Inflammatory macrophage (primary cell): ENCODE results near the gene KAZN.
A peak's percentile ranks its signal among the peaks of the same experiment; 100 is the strongest.
"Not testable (repeated sequence)": the region's sequence is repeated elsewhere in the genome, so short reads cannot be mapped to it uniquely, and the experiment has no call there.

Source experiments
- DNase-seq, 2 donors: peaks; one replicate each; pipeline ENCODE4 v3.0.0-alpha.2; 2020 to 2022

Gene KAZN

DNA sequence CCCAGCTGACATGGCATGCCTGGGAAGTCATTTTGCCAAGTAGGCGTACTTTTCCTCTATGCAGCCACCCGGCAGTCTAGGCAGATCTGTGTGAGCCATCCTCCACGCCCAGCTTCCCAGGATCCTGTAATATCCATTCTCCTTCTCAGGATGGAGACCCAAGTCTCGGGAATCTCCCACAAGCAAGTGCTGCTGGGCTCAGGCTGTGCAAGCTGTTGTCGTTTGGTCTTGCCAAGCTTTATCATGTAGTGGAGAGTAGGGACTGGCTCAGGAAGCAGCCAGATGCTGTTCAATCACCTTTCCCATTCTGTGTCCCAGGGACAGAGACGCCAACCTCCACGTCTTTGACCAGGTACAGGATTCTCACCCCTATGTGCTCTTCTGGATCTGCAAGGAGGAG lies 363.9 kb downstream of the KAZN start:
- DNase-seq, result no peak

GRCh38 chr1:14963791-14964710 lies 365.6 kb downstream of the KAZN start:
- DNase-seq, result not testable (repeated sequence)

DNA sequence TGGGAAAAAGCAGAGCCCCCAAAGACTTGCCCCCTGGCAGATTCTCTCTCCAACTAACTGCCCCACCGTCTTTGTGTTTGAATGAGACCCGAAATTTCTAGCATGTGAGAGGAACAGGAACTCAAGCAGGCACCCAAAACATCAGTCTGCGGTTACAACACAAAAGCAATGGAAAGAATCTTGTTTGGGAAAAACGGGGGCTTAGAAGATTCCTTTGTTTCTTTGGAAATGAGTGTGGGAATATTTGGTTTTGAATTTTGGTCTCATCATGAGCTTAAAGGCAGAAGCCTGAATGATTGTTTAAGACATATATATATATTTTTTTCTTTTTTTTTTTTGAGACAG lies 366.2 kb downstream of the KAZN start:
- DNase-seq, result no peak

DNA sequence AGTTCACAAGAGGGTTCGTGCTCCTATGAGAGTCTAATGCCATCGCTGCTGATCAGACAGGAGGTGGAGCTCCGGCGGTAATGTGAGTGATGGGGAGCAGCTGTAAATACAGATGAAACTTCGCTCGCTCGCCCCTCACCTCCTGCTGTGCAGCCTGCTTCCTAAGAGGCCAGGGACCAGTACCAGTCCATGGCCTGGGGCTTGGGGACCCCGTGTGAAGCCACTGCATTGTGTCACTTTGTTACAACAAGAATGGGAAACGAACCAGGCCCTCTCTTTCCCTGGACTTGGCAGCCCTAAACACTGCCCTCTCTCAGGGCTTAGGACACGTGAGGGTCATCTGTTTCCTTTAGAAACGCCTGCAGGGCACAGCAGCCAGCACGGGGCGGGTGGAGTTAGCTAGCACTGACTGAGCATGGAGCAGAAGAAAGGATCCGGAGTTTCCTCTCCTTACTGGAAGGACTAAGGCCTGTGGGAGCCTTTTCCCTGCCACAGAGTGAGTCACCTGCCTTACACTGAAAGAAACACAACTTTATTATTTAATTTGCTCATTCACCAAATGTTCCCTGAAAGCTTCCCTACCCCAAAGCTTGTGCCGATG lies 369.9 kb downstream of the KAZN start:
- no peak for DNase-seq

DNA sequence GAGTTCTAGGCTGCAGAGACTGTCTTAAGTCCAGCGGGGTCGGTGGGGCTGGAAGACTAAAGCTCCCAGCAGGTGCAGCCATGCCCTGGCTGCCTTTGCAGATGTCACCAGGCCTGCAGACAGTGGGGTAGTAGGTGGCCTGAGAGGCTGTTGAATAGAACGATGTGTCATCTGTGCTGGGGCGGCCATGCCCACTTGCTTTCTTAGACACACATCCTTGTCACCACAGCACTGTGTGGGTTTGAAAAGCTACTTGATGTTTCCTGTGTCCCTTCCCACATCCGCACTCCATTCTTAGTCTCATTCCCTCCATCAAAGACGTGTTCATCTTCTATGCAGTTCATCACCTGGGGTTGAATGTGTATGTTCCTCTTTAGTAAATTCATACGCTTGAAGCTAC lies 370.5 kb downstream of the KAZN start:
- DNase-seq, result peak; percentile 25 to 74

GRCh38 chr1:14970115-14970798 lies 371.8 kb downstream of the KAZN start:
- peak; percentile 45 to 74 for DNase-seq

DNA sequence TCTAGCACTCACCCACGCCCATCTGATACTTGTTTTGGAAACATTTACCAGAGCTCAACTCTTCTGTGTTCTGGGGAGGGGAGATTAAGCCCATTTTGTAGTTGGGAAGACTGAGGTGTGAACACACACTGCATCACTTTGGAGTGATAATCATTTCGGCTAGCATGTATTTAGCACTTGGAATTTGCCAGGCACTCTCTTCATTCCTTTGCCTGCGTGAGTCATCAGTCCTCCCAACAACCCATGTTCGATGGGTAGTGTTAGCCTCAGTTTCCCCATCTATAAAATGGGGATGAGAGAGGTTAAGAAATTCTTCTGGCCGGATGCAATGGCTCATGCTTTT lies 372.3 kb downstream of the KAZN start:
- no peak for DNase-seq

GRCh38 chr1:14971221-14971620 lies 372.7 kb downstream of the KAZN start:
- no peak for DNase-seq

- no peak for DNase-seq
These were observed 373.6 kb downstream of the KAZN start for GRCh38 chr1:14972107-14972506.

DNA sequence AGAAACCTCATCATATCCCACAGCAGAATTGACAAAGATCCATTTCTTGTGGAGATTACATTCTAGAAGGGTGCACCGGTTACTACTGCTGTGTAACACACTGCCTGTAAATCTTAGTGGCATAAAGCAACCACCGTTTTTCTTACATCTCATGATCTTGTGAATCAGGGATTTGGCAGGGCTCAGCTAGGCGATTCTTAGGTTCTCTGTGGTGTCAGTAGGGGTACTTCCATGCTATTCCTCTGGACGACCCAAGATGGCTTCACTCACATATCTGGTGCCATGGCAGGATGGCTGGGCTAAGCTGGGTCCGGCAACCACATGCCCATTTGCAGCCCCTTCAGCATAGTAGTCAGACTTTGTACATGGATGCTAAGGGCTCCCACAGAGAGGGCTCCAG lies 375.3 kb downstream of the KAZN start:
- no peak for DNase-seq

- DNase-seq, result no peak
These were observed 375.9 kb downstream of the KAZN start for GRCh38 chr1:14974361-14974760.

DNA sequence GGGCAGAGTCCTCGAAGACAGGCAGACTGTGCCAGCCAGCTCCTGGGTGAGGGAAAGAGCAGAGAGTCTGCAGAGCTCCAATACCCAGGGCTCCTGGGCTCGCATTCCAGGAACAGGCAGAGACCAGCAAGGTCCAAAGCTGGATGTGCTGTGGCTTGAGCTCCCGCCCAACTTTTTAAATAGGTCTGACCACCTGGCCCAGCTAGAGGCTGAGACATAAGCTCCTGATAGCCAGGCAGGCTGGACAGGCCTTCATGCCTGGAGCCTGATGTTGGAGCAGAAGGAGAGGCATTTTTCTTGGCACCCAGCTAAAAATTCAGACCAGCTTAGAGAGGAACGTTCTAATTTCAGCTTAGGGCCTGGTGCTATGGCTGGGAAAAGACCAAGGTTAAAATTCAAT lies 376.6 kb downstream of the KAZN start:
- DNase-seq, result no peak

GRCh38 chr1:14976256-14976655 lies 377.8 kb downstream of the KAZN start:
- DNase-seq, result no peak

DNA sequence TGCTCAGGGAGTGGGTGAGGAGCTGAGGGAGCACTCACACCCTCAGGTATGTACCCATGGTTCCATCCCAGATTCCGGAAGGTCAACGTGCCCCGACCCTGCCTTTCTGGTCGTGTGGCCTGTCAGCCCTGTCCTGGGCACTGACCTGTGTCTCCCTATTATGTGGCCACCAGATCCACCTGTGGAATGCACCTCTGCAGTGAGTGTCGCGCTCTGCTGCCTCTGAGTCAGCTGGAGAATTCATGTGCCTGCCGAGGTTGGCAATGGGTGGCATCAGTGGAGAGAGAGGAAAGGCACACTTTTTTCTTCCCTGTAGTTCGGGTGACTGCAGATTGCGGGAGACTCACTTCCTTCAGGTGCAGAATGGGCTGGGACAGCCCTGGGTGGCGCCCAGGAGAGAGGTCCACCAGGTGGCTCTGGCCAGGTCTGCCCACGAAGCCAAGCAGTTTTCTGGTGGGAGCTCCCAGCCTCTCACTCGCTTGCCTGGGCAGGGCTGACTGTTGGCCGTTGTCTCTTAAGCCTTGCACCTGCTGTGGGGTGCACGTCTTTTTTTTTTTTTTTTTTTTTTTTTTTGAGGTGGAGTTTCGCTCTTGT lies 378.9 kb downstream of the KAZN start:
- no peak for DNase-seq

- DNase-seq, result no peak
These were observed 382.2 kb downstream of the KAZN start for GRCh38 chr1:14980621-14981218.

DNA sequence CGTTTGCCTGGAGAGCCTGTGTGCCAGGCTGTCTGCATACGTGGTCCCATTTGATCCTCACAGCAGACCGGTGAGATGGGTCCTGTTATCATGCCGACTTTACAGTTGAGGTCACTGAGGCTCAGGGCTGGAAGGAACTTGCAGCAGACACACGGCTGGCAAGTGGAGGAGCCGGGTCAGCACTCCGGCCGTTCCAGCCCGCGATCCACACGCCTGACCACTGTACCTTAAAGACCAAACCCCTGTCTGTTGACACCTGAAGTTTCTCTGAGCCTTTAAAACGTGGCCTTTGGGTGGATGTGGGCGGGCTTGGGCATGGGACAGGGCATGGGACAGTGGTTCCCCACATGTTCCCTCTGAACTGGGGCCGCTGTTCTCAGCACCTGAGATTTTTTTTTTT lies 383.5 kb downstream of the KAZN start:
- DNase-seq, result no peak

GRCh38 chr1:14983277-14983676 lies 384.8 kb downstream of the KAZN start:
- DNase-seq, result no peak

DNA sequence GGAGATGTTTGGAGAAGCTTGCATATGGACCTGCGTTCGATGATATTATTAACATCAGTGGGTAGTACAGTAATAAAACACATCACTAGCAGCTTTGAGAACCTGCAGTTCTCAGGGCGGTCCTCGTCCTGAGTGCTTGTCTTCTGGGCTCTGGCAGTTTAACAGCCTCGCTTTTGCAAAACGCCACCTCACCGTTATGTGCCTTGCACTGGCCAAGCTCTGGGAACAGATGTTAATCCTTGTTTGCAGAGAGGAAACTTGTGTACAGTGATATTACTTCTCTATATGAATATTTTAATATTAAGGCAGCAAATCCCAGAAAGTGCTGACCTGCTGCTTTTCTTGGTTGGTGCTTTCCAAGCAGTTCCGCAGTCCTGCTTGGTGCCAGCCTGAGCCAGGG lies 387.7 kb downstream of the KAZN start:
- DNase-seq, result no peak

GRCh38 chr1:14987829-14988603 lies 389.5 kb downstream of the KAZN start:
- no peak for DNase-seq

- DNase-seq, result no peak
These were observed 390.2 kb downstream of the KAZN start for GRCh38 chr1:14988636-14989035.

DNA sequence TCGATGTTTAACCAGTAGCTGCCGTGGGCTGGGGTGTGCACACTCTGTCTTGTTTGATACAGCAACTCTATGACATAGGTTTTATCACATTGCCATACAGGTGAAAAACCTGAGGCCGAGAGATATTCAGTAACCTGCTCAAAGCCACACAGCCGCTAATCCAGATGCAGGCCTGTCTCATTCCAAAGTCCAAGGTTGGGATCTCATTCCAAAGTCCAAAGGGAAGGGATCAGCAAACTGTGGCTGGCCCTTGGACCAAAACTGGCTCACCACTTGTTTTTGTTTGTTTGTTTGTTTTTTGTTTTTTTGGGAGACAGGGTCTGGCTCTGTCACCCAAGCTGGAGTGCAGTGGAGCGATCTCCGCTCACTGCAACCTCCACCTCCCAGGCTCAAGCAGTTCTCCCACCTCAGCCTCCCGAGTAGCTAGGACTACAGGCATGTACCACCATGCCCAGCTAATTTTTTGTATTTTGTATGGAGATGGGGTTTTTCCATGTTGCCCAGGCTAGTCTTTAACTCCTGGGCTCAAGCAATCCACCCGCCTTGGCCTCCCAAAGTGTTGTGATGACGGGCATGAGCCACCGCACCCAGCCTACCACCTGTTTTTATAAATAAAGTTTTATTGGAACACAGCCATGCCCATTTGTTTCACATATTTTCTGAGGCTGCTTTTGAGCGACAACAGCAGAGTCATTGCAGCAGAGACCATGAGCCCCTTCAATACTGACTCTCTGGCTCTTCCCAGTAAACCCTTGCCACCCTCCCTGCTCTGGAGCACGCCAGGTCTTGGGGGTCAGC lies 391.6 kb downstream of the KAZN start:
- DNase-seq, result no peak
